NCI-H1694 treated with DMSO at 0.1 percent for 48 hours (cell line): ENCODE data around the gene ACSM6.
A peak's percentile ranks its signal among the peaks of the same experiment; 100 is the strongest.
"Not testable (repeated sequence)": the region's sequence is repeated elsewhere in the genome, so short reads cannot be mapped to it uniquely, and the experiment has no call there.

Experiments
- DNase-seq: peaks from one replicate; lab custom pipeline; 2025; lab: John Stamatoyannopoulos, UW

The ACSM6 gene

GRCh38 chr10:95193944-95194343 lies at the start of gene ACSM6:
Gene ACSM6 (plus strand): TSS chr10:95194238. CDS start chr10:95194486, 248 bp downstream.
- no peak for DNase-seq

GRCh38 chr10:95168694-95169093 lies 25.3 kb upstream of the ACSM6 start:
- DNase-seq: no peak

GRCh38 chr10:95169522-95169921 lies 24.5 kb upstream of the ACSM6 start:
- DNase-seq: no peak

- DNase-seq: no peak
Observed at GRCh38 chr10:95170790-95171189, 23.2 kb upstream of the ACSM6 start.

GRCh38 chr10:95171336-95171735 lies 22.7 kb upstream of the ACSM6 start:
- DNase-seq: no peak

- no peak for DNase-seq
Observed at GRCh38 chr10:95172851-95173250, 21.2 kb upstream of the ACSM6 start.

- no peak for DNase-seq
Observed at GRCh38 chr10:95176101-95176500, 17.9 kb upstream of the ACSM6 start.

- DNase-seq: no peak
Observed at GRCh38 chr10:95177429-95177828, 16.6 kb upstream of the ACSM6 start.

- DNase-seq: no peak
Observed at GRCh38 chr10:95178266-95178665, 15.8 kb upstream of the ACSM6 start.

- no peak for DNase-seq
Observed at GRCh38 chr10:95178797-95179196, 15.2 kb upstream of the ACSM6 start.

GRCh38 chr10:95181726-95182125 lies 12.3 kb upstream of the ACSM6 start:
- DNase-seq: no peak

- peak; percentile 67 for DNase-seq
Observed at GRCh38 chr10:95183271-95184230, 10.5 kb upstream of the ACSM6 start.

GRCh38 chr10:95187617-95188016 lies 6.4 kb upstream of the ACSM6 start:
- no peak for DNase-seq

- DNase-seq: no peak
Observed at GRCh38 chr10:95188593-95188992, 5.4 kb upstream of the ACSM6 start.

GRCh38 chr10:95196046-95196445 lies 2.0 kb downstream of the ACSM6 start:
- peak; percentile 68 for DNase-seq

GRCh38 chr10:95201736-95202135 lies 7.7 kb downstream of the ACSM6 start:
- DNase-seq: no peak

- not testable (repeated sequence) for DNase-seq
Observed at GRCh38 chr10:95202865-95203264, 8.8 kb downstream of the ACSM6 start.

GRCh38 chr10:95208702-95209391 lies 14.8 kb downstream of the ACSM6 start:
- DNase-seq: no peak

- DNase-seq: no peak
Observed at GRCh38 chr10:95209509-95210127, 15.6 kb downstream of the ACSM6 start.

GRCh38 chr10:95211606-95212279 lies 17.7 kb downstream of the ACSM6 start:
- no peak for DNase-seq

- DNase-seq: no peak
Observed at GRCh38 chr10:95214369-95214768, 20.3 kb downstream of the ACSM6 start.

- DNase-seq: no peak
Observed at GRCh38 chr10:95214793-95215192, 20.8 kb downstream of the ACSM6 start.
